Vagina (tissue), 2 donors: ENCODE results near the gene COBL. TPM values are rescaled to one million over a fixed set of nuclear protein-coding genes. Genes with fewer than 3 reads are reported as not detected.
A peak's percentile ranks its signal among the peaks of the same experiment; 100 is the strongest.

Source experiments
- DNase-seq, 2 donors: peaks; one replicate each; pipeline ENCODE4 v3.0.0-alpha.2; 2017; ENCODE audit errors: extremely low spot score in 2 of 2
- H3K27ac ChIP-seq: fragments of 200-600 bp; sonication (generic); one replicate; pipeline ENCODE4 v1.5.1; 2019
- H3K27me3 ChIP-seq: fragments of 200-600 bp; sonication (generic); one replicate; pipeline ENCODE4 v1.5.1; 2019
- H3K36me3 ChIP-seq, 2 donors: fragments of 200-600 bp; sonication (generic); one replicate each; pipeline ENCODE4 v1.5.1; 2017 to 2019
- H3K4me1 ChIP-seq: fragments of 200-600 bp; sonication (generic); one replicate; pipeline ENCODE4 v1.5.1; 2019
- H3K4me3 ChIP-seq, 2 donors: fragments of 200-600 bp; sonication (generic); 1 replicate in 1 of 2; 2 replicates in 1 of 2; pipeline ENCODE4 v1.5.1; 2016 to 2019
- H3K9me3 ChIP-seq: fragments of 200-600 bp; sonication (generic); one replicate; pipeline ENCODE4 v1.5.1; 2019
- CTCF ChIP-seq, 3 experiments: fragments of 450-650 bp in 2 of 3; fragments of 200-600 bp in 1 of 3; sonication (generic) in 1 of 3; IDR thresholded peaks; one replicate each; pipeline ENCODE4 v1.5.1; 2017 to 2019; ENCODE audit warnings: antibody characterized with exemption in 3 of 3, mild to moderate bottlenecking in 2 of 3, moderate library complexity in 2 of 3
- POLR2A ChIP-seq, 2 donors: fragments of 450-650 bp; IDR thresholded peaks; one replicate each; pipeline ENCODE4 v1.6.1; 2017; ENCODE audit warnings: antibody characterized with exemption in 2 of 2, mild to moderate bottlenecking in 2 of 2, moderate library complexity in 2 of 2
- POLR2AphosphoS5 ChIP-seq, 2 donors: sonication (generic); formaldehyde crosslinking; IDR thresholded peaks; one replicate each; pipeline ENCODE4 v1.9.0; 2017; ENCODE audit warnings: antibody characterized with exemption in 2 of 2, mild to moderate bottlenecking in 2 of 2, low read depth in 1 of 2; ENCODE audit not compliant: insufficient read depth in 1 of 2
- intact Hi-C: fragments of 100-400 bp; cut with DNase I; formaldehyde crosslinking; loops from one replicate; pipeline ENCODE4 v1.15.1; 2023
- total RNA-seq: library from RNA; depleted of rRNA; stranded (reverse); fragments of >200 nt; gene quantifications from one replicate; pipeline ENCODE4 v1.2.3, GENCODE V29; 2016

The COBL gene
- total RNA-seq, 1 donor from 2014 or later = 9.3 TPM

GRCh38 chr7:51235593-51236313 is 80.9 kb downstream of the COBL start:
- Histone ChIP-seq H3K4me3 (no peak overlapping the region), H3K36me3 (no peaks in the 10 kb centered on the region), H3K27ac (no peak overlapping the region), H3K9me3 (no peaks in the 10 kb centered on the region), H3K27me3 (no peaks in the 10 kb centered on the region), H3K4me1 (no peaks in the 10 kb centered on the region)
- DNase-seq = no peak
- intact Hi-C loops = no loop called here
- TF ChIP-seq POLR2AphosphoS5 (IDR thresholded peaks at IDR 0.05; ENCODE audit: insufficient read depth in 1 of 2, low read depth in 1 of 2) (no peak), CTCF (IDR thresholded peaks at IDR 0.05) (no peak), POLR2A (IDR thresholded peaks at IDR 0.05) (no peak)

- Histone ChIP-seq H3K27ac (no peak overlapping the region), H3K27me3 (no peaks in the 10 kb centered on the region), H3K9me3 (no peaks in the 10 kb centered on the region), H3K36me3 (no peaks in the 10 kb centered on the region), H3K4me3 (no peak overlapping the region), H3K4me1 (no peaks in the 10 kb centered on the region)
- TF ChIP-seq CTCF (IDR thresholded peaks at IDR 0.05) (no peak), POLR2A (IDR thresholded peaks at IDR 0.05) (no peak), POLR2AphosphoS5 (IDR thresholded peaks at IDR 0.05; ENCODE audit: insufficient read depth in 1 of 2, low read depth in 1 of 2) (no peak)
- intact Hi-C loops = no loop called here
- peak in 1 of 2 donors; percentile 43 for DNase-seq
Measured at GRCh38 chr7:51234609-51235308, 81.8 kb downstream of the COBL start.

- DNase-seq = peak in 1 of 2 donors; percentile 87
- Histone ChIP-seq H3K36me3 (no peaks in the 10 kb centered on the region), H3K4me1 (no peaks in the 10 kb centered on the region), H3K4me3 (no peak overlapping the region), H3K27me3 (no peaks in the 10 kb centered on the region), H3K27ac (no peak overlapping the region), H3K9me3 (no peaks in the 10 kb centered on the region)
- intact Hi-C loops = no loop called here
- no peak for TF ChIP-seq POLR2AphosphoS5 (IDR thresholded peaks at IDR 0.05; ENCODE audit: insufficient read depth in 1 of 2, low read depth in 1 of 2)
- TF ChIP-seq CTCF (IDR thresholded peaks at IDR 0.05) = no peak
- no peak for TF ChIP-seq POLR2A (IDR thresholded peaks at IDR 0.05)
Measured at GRCh38 chr7:51234139-51234538, 82.5 kb downstream of the COBL start.

GRCh38 chr7:51233374-51233773 is 83.2 kb downstream of the COBL start:
- Histone ChIP-seq H3K4me3 (no peak overlapping the region), H3K27me3 (no peaks in the 10 kb centered on the region), H3K27ac (no peak overlapping the region), H3K4me1 (no peaks in the 10 kb centered on the region), H3K9me3 (no peaks in the 10 kb centered on the region), H3K36me3 (no peaks in the 10 kb centered on the region)
- no peak for TF ChIP-seq POLR2A (IDR thresholded peaks at IDR 0.05)
- no peak for TF ChIP-seq POLR2AphosphoS5 (IDR thresholded peaks at IDR 0.05; ENCODE audit: insufficient read depth in 1 of 2, low read depth in 1 of 2)
- no peak for TF ChIP-seq CTCF (IDR thresholded peaks at IDR 0.05)
- intact Hi-C loops = no loop called here
- DNase-seq = peak in 1 of 2 donors; percentile 43

GRCh38 chr7:51230723-51231122 is 85.9 kb downstream of the COBL start:
- H3K4me1 ChIP-seq = peaks cover 19% of the 10 kb centered on the region
- intact Hi-C loops = no loop called here
- no peak overlapping the region for H3K27ac ChIP-seq
- H3K36me3 ChIP-seq = no peaks in the 10 kb centered on the region
- no peak overlapping the region for H3K4me3 ChIP-seq
- TF ChIP-seq CTCF (IDR thresholded peaks at IDR 0.05) (no peak), POLR2A (IDR thresholded peaks at IDR 0.05) (no peak), POLR2AphosphoS5 (IDR thresholded peaks at IDR 0.05; ENCODE audit: insufficient read depth in 1 of 2, low read depth in 1 of 2) (no peak)
- DNase-seq = no peak
- H3K27me3 ChIP-seq = no peaks in the 10 kb centered on the region
- no peaks in the 10 kb centered on the region for H3K9me3 ChIP-seq
